NK-92 (cell line): ENCODE measurements around the gene TNFRSF8.
A peak's percentile ranks its signal among the peaks of the same experiment; 100 is the strongest.

ENCODE experiments used
- DNase-seq: peaks from one replicate; lab custom pipeline; 2025; ENCODE audit not compliant: unreplicated experiment; lab: John Stamatoyannopoulos, UW

Gene TNFRSF8

GRCh38 chr1:12172042-12172851, 109.1 kb downstream of the TNFRSF8 start:
- no peak for DNase-seq

DNA sequence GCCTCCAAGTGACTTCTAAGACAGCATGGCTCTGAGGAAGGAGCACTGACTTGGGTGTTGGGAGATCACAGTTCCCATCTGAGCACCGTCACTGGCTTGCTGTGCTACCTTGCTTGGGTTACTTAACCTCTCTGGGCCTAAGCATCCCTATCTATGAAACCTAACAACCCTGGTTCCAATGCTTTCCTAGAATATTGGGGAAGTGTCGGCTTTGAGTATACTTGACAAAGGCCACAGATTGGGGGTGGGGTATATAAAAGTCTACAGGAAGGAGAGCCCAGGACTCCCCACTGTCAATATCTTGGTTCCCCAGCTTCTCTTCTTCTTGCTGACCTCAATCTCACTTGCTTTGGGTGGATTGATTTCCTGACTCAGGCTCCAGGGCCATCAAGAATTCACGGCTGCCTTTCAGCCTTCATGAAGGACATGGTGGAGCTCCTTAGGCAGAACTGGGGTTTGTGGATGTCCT, 110.0 kb downstream of the TNFRSF8 start:
- DNase-seq, result no peak

DNA sequence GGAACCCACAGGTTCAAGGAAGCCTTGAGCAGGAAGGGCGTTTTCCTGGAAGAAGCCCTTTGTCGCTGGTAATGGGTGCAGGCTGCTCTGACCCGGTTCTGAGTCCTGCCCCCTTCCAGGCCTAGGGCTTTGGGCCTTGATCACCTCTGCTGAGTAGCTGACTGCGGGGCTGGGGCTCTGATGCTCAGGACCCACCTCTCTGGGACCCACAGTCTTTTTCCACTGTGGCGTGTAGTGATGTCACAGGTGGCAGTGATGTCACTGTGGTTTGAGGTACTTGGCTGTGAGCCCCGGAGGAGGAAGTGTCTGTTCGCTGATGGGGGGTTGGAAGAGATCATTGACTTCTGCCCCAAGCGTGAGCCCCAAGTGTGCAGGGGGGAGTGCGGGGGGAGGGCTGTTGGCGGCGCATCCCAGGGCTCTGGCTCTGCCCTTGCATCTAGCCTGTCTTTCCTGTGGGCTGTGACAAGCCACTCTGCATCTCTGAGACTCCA, 110.6 kb downstream of the TNFRSF8 start:
- peak; percentile 65 for DNase-seq

DNA sequence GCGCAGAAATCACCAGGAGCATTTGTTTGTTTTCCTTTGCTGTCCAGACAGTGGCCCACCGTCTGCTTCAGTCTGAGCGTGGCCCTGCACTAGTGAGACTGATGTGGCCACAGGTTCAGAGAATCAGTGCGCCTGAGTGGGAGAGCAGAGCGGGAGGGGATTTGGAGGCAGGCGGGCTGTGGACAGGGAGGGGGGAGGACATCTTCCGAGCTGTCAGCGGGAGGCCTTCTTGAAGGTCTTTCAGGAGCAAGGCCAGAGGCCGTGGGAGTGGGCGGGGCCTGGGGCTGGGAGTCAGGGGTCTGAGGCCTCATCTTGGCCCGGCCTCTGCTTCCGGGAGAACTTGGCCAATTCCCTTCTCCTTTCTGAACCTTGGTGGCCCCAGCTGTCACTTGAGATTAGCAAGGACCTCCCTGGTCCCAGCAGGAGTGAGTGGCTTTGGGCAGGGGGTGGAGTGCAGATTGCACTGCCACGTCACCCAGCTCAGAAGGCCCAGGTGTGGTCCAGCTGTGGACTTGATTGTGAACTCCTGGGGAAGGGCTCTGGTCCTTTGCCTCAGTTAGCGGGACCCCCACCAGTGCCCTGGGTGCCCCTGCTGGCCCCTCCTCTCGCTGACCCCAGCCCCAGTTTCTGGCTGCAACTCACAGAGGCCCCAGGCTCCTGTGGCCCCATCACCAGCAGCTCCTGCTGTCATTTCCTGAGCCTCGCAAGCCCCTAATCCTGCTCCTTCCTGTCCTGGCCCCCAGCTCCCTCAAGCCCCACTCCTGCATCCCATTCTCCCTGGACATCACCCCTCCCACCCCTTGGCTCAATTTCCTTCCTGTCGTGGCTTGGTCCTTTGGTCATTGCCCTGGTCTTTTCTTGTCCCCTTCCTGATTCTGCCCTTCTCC, 112.1 kb downstream of the TNFRSF8 start:
- no peak for DNase-seq

GRCh38 chr1:12176298-12177118, 113.4 kb downstream of the TNFRSF8 start:
- DNase-seq, result no peak

GRCh38 chr1:12177156-12177998, 114.3 kb downstream of the TNFRSF8 start:
- no peak for DNase-seq

DNA sequence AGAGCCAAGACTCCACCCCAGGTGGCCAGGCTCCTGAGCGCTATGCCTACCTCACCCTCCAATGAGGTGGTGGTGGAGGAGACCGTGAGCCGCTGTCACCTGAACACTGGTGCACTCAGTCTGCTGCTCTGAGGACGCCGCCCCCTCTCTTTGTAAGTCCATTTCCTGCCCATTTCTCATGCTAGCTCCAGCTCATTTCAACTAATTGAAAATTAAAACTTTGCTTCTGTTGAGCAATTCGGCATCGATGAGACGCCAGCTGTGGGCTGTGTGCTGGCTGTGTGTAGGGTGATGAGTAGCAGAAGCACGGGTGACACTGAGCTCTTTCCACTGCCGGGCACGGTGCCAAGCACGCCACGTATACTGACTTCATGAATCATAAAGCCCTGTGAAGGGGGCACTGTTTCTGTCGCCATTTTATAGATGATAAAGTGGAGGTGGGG, 114.9 kb downstream of the TNFRSF8 start:
- DNase-seq, result peak; percentile 41

GRCh38 chr1:12178511-12178910, 115.4 kb downstream of the TNFRSF8 start:
- no peak for DNase-seq

DNA sequence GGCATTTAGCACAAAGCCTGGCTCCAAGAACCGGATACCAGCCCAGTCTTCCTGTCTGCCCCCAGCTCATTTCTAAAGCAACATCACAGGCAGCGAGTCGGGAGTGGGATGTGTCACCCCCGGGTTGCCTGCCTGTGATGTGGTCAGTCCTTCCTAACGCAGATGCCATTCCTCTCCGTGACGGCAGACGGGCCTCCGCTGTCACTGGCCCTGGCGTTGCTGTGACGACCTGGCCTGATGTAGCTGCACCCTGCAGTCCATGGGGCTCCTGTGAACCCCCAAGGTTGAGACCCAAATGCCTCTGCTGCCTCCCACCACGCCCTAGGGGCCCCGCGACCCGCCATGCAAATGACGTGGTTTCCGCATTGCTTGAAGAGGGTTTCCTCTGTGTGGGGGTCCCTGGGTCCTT, 116.0 kb downstream of the TNFRSF8 start:
- peak; percentile 21 for DNase-seq

DNA sequence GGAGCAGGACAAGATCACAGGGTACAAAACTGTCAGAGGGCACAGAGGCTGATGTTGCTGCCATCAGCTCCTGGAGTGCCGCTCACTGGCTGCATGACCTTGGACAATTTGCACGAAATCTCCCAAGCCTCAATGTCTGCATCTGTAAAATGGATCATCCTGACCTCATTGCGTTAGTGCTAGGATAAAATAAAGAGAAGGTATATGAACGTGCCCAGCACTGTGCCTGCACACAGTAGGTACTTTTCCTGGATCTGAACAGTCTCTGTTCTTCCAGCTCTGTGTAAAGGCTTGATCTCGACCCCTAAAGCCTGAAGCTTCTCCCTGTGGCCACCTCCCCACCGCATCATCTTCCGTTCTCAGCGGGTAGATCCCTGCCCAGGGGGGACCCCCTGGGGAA, 116.6 kb downstream of the TNFRSF8 start:
- no peak for DNase-seq

- no peak for DNase-seq
Measured at GRCh38 chr1:12180315-12180714, 117.2 kb downstream of the TNFRSF8 start.

DNA sequence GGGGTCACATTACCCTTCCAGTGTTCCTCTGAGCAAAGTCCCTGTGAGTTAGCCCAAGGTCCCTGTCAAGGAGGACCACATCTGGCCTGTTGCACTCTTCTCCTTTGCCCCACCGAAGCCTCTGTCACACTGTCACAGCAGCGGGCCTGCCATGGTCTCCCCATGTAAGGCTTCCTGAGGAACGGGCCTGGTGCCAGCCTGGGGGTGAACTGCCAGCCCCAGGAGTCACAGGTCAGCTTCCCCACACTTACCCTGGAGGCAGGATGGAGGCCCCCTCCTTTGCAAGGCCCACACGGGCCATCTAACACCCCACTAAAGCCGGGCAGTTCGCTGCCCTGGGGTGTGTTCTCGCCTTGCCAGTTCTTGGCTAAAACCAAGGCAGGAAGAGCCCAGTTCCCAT, 117.8 kb downstream of the TNFRSF8 start:
- no peak for DNase-seq

DNA sequence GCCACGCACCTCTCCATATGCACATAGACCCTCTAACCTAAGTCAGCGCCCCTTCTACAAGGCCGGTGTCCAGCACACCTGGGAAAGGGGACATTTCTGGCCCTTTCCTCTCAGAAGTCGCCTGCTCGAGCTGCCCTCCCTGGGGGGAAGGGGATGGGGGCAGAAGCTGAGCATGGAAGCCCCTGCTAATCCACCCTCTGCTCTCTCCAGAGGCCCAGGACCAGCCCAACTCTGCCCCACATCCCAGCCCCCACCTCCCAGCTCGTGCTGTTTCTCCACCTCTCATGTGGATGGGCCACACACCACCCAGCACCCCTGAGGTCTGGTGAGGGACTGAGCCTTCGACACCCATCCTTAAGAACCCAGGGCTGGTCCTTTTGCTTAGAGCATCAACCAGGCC, 118.5 kb downstream of the TNFRSF8 start:
- DNase-seq, result no peak

GRCh38 chr1:12182410-12182984, 119.4 kb downstream of the TNFRSF8 start:
- no peak for DNase-seq

DNA sequence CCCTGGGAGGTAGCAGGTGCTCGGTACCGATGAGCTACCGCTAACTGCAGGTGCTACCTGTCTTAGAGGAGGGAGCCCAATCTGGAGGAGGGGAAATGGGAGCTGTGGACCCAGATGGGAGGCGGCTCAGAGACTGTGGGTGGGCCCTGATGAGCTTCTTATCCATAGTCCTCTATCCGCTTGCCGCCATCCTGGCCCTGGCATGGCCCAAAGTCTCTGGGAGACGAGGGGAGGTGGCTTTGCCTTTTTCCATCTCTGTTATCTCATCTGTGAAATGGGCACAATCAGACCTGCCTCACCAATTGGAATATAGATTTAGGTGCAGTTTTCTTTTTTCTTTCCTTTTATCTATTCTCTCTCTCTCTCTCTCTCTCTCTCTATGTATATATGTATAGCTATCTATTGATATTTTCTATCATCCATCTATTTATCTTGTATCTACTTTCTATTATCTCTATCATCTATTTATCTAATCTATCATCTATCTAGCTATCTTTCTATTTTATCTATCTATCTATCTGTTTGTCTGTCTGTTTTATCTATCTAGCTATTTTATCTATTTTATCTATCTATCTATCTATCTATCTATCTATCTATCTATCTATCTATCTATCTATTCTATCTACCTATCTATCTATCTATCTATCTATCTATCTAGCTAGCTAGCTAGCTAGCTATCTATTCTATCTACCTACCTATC, 120.1 kb downstream of the TNFRSF8 start:
- no peak for DNase-seq

- DNase-seq, result no peak
Measured at GRCh38 chr1:12184008-12184681, 121.0 kb downstream of the TNFRSF8 start.

DNA sequence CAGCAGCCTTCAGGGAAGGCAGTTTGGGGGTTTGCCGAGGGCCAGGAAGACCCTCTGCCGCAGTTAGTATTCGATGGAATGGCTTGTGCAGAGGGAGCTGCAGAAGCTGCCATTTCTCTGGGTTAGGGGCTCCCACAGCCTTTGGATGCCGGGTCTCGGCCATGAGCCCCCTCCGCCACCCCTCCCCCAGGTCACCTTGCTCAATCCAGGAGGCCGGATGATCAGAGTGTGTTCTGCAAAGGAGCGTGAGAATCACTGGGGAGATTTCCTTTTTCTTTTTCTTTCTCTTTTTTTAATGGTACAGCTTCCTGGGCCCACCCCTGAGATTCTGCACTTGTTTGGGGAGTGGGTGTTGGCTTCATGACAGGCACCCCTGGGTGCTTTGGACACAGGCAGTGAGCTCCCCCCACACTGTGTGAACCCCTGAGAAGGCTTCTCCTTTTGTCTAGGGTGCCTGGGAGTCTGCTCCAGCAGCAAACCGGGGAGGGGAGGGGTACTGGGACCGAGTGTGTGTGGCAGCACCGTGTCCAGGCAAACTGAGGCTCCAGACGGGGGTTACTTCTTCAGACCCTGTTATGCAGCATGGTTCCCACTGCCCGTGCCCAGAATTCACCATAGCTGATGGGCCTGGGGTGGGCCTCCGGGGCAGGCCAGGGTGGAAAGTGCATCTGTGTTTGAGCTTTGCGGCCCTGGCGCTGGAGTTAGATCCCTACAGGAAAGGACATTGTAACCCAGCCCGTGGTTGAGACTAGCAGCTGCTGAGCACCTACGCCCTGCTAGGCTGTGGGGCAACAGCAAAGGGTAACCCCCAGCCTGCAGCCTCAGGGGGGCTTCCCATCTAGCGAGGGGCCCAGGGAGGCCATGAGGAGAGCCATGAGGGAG, 122.2 kb downstream of the TNFRSF8 start:
- DNase-seq, result no peak
